HEK293T (cell line): ENCODE results near the gene BTBD9.

Experiments
- ARNT ChIP-seq: fragments of 450-650 bp; IDR thresholded peaks from 2 replicates; pipeline ENCODE4 v1.6.1; 2017; ENCODE audit warnings: mild to moderate bottlenecking
- BHLHE40 ChIP-seq: fragments of 450-650 bp; IDR thresholded peaks from 2 replicates; pipeline ENCODE4 v1.6.1; 2016; ENCODE audit warnings: mild to moderate bottlenecking, moderate library complexity, borderline replicate concordance
- ELF4 ChIP-seq: fragments of 450-650 bp; IDR thresholded peaks from 2 replicates; pipeline ENCODE4 v1.6.1; 2017; ENCODE audit warnings: antibody characterized with exemption
- FOXA1 ChIP-seq: fragments of 450-650 bp; IDR thresholded peaks from 2 replicates; pipeline ENCODE4 v1.6.1; 2016; ENCODE audit warnings: mild to moderate bottlenecking
- FOXK2 ChIP-seq: fragments of 450-650 bp; IDR thresholded peaks from 2 replicates; pipeline ENCODE4 v1.6.1; 2016; ENCODE audit warnings: mild to moderate bottlenecking
- FOXM1 ChIP-seq: fragments of 450-650 bp; IDR thresholded peaks from 2 replicates; pipeline ENCODE4 v1.6.1; 2017; ENCODE audit warnings: mild to moderate bottlenecking, borderline replicate concordance
- HDGF ChIP-seq: fragments of 450-650 bp; IDR thresholded peaks from 2 replicates; pipeline ENCODE4 v1.6.1; 2017; ENCODE audit warnings: antibody characterized with exemption, borderline replicate concordance
- LEF1 ChIP-seq: fragments of 450-650 bp; IDR thresholded peaks from 2 replicates; pipeline ENCODE4 v1.6.1; 2017; ENCODE audit warnings: mild to moderate bottlenecking, borderline replicate concordance
- NFRKB ChIP-seq: fragments of 450-650 bp; IDR thresholded peaks from 2 replicates; pipeline ENCODE4 v1.6.1; 2016; ENCODE audit warnings: mild to moderate bottlenecking, moderate library complexity
- SP1 ChIP-seq: fragments of 450-650 bp; IDR thresholded peaks from 2 replicates; pipeline ENCODE4 v1.6.1; 2017
- SUZ12 ChIP-seq: fragments of 450-650 bp; IDR thresholded peaks from 2 replicates; pipeline ENCODE4 v1.6.1; 2016; ENCODE audit warnings: mild to moderate bottlenecking
- TARDBP ChIP-seq: fragments of 450-650 bp; IDR thresholded peaks from 2 replicates; pipeline ENCODE4 v1.6.1; 2016
- ZNF384 ChIP-seq: fragments of 450-650 bp; IDR thresholded peaks from 2 replicates; pipeline ENCODE4 v1.6.1; 2016
- TF ChIP-seq, protein P1 (sequence below): fragments of 450-650 bp; IDR thresholded peaks from 2 replicates; pipeline ENCODE4 v1.6.1; 2016

DNA sequence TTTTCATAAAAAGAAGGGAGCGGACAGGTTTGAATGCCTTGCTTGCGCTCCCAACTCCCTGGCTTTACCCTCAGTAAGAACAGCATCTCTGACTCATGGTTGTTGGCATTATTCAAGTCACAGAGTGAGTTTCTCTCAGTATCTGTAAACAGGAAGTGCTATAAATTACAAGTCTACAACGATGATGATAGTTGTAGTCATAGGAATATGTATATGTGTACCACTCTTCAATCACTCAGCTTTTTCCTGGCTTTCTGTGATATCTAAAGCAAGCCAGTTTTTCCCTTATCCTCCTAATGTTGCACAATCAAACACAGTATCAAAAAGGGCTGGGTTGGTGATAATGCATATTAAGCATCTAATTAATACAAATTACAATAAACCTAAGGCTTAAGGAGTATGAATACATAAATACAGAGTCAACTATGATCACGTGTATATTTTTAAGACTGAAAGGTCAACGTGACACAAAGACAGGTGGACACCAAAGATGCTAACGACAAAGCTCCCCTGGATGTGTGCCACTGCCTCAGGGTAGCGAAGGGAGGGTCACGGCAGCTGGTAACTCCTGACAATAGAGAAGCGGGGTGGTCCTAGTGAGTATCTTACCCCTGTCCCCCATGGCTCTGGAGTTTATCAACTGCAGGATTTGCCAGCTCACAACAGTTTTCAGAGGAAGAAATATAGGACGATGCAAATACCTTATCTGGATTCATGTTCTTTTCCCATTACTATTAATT, 202.8 kb downstream of the BTBD9 start:
- TF ChIP-seq TARDBP, result no peak
- TF ChIP-seq HDGF, result no peak
- TF ChIP-seq FOXM1, result no peak
- TF ChIP-seq SP1, result no peak
- TF ChIP-seq, protein P1, sequence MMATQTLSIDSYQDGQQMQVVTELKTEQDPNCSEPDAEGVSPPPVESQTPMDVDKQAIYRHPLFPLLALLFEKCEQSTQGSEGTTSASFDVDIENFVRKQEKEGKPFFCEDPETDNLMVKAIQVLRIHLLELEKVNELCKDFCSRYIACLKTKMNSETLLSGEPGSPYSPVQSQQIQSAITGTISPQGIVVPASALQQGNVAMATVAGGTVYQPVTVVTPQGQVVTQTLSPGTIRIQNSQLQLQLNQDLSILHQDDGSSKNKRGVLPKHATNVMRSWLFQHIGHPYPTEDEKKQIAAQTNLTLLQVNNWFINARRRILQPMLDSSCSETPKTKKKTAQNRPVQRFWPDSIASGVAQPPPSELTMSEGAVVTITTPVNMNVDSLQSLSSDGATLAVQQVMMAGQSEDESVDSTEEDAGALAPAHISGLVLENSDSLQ, result no peak
- TF ChIP-seq ZNF384, result no peak
- TF ChIP-seq LEF1, result no peak
- no peak for TF ChIP-seq ARNT
- no peak for TF ChIP-seq FOXK2
- no peak for TF ChIP-seq SUZ12
- TF ChIP-seq BHLHE40, result no peak
- no peak for TF ChIP-seq FOXA1
- no peak for TF ChIP-seq ELF4
- TF ChIP-seq NFRKB, result no peak
